Activated T-cell treated with anti-CD3 and anti-CD28 coated beads, Interleukin-2, amount 50 U/mL, for 72 hours (primary cell): ENCODE measurements around the gene CCNF. TPM values are rescaled to one million over a fixed set of nuclear protein-coding genes. Genes with fewer than 3 reads are reported as not detected.
A peak's percentile ranks its signal among the peaks of the same experiment; 100 is the strongest.

Experiments
- ATAC-seq, 2 donors: fragments of 150-1000 bp; cut with Tn5 transposase; replicated peaks in 1 of 2; 2 replicates each; pipeline ENCODE4 v1.10.0; 2021; ENCODE audit warnings: moderate library complexity in 2 of 2, mild to moderate bottlenecking in 1 of 2
- DNase-seq, 2 donors: peaks; one replicate each; pipeline ENCODE4 v3.0.0; 2021 to 2022; ENCODE audit warnings: mixed read lengths in 1 of 2
- H3K27ac Mint-ChIP-seq: one replicate; pipeline ENCODE4 v1.8.0; 2022; ENCODE audit warnings: mild to moderate bottlenecking, moderate library complexity, mixed read lengths
- H3K27me3 Mint-ChIP-seq: one replicate; pipeline ENCODE4 v1.8.0; 2022; ENCODE audit warnings: low read depth, mixed read lengths
- H3K36me3 Mint-ChIP-seq, 2 donors: one replicate each; pipeline ENCODE4 v1.8.0; 2022; ENCODE audit warnings: mixed read lengths in 2 of 2, mild to moderate bottlenecking in 1 of 2; ENCODE audit not compliant: insufficient read depth in 2 of 2
- H3K4me1 Mint-ChIP-seq: one replicate; pipeline ENCODE4 v1.8.0; 2022; ENCODE audit warnings: low read depth, mixed read lengths
- H3K4me3 Mint-ChIP-seq, 2 donors: one replicate each; pipeline ENCODE4 v1.8.0; 2022; ENCODE audit warnings: mild to moderate bottlenecking in 2 of 2, mixed read lengths in 2 of 2, moderate library complexity in 2 of 2
- H3K9me3 Mint-ChIP-seq, 2 donors: one replicate each; pipeline ENCODE4 v1.8.0; 2022; ENCODE audit warnings: mixed read lengths in 2 of 2
- total RNA-seq, 2 donors: library from RNA; stranded (reverse); gene quantifications; one replicate each; pipeline ENCODE4 v1.2.3, GENCODE V29; 2022

CCNF gene
- total RNA-seq, 2 donors from 2014 or later: 49.2 to 68.6 TPM

DNA sequence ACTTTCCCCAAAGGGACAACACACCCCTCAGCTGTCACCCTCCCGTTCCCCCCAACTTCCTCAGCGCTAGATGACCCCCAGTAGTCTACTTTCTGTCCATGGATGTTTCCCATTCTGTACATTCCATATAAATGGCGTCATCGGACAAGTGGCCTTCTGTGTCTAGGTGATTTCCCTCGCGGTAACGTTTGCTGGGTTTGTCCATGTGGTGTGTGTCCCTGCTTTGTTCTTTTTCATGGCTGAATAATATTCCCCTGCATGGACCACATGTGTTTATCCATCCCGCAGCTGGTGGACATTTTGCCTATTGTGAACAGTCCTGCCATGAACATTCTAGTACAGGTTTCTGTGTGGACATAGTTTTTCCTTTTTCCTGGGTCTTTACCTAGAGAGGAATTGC, 23.4 kb downstream of the CCNF start:
- ATAC-seq (no peak), DNase-seq (no peak)
- no peak overlapping the region for H3K27ac Mint-ChIP-seq
- H3K36me3 Mint-ChIP-seq: peaks cover 9 to 19% of the 10 kb centered on the region in 2 donors
- H3K9me3 Mint-ChIP-seq: no peaks in the 10 kb centered on the region
- no peaks in the 10 kb centered on the region for H3K27me3 Mint-ChIP-seq
- no peaks in the 10 kb centered on the region for H3K4me1 Mint-ChIP-seq
- no peak overlapping the region for H3K4me3 Mint-ChIP-seq

DNA sequence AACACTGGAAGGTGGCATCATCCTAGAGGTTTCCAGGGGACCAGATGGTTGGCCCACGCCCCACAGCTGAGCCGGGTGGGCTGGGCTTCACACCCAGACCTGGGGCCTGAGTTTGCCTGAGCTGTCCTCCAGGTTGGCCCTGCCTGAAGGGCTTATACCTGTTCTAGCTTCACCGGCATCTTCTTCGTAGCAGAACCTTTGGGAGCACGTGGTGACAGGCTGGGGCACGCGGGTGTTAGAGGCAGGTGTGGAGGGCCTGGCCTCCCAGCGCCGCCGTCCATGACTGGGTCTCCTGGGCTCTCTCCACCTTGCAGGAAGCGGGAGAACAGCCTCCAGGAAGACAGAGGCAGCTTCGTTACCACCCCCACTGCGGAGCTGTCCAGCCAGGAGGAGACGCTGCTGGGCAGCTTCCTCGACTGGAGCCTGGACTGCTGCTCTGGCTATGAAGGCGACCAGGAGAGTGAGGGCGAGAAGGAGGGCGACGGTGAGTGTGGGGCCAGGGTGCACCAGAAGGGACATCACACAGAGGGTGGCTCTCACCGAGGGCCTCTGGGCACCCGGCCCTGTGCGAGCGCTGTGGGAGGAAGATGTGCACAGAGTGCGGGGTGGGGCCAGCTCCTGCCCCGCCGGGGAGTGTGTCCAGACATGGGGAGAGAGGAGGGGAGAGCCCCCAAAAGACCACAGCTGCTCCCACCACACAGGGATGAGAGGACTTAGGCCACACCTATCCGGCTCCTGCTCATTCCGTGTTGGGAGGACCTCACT, 26.0 kb downstream of the CCNF start:
- no peak for ATAC-seq
- Mint-ChIP-seq H3K27me3 (no peaks in the 10 kb centered on the region), H3K9me3 (no peaks in the 10 kb centered on the region), H3K4me1 (peaks cover 7% of the 10 kb centered on the region), H3K36me3 (peaks cover 4 to 20% of the 10 kb centered on the region in 2 donors), H3K4me3 (no peak overlapping the region), H3K27ac (no peak overlapping the region)
- no peak for DNase-seq

DNA sequence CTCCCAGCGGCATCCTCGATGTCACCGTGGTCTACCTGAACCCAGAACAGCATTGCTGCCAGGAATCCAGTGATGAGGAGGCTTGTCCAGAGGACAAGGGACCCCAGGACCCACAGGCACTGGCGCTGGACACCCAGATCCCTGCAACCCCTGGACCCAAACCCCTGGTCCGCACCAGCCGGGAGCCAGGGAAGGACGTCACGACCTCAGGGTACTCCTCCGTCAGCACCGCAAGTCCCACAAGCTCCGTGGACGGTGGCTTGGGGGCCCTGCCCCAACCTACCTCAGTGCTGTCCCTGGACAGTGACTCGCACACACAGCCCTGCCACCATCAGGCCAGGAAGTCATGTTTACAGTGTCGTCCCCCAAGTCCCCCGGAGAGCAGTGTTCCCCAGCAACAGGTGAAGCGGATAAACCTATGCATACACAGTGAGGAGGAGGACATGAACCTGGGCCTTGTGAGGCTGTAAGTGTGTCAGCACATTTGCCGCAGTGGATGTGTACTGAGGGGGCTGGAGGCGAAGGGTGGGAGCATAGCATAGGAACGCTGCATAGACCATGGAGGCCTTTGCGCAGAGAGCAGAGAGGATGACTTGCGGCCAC, 27.4 kb downstream of the CCNF start:
- DNase-seq (no peak), ATAC-seq (no peak)
- Mint-ChIP-seq H3K4me3 (no peak overlapping the region), H3K4me1 (peaks cover 12% of the 10 kb centered on the region), H3K9me3 (no peaks in the 10 kb centered on the region), H3K36me3 (peaks cover 2 to 16% of the 10 kb centered on the region in 2 donors), H3K27ac (no peak overlapping the region), H3K27me3 (no peaks in the 10 kb centered on the region)

DNA sequence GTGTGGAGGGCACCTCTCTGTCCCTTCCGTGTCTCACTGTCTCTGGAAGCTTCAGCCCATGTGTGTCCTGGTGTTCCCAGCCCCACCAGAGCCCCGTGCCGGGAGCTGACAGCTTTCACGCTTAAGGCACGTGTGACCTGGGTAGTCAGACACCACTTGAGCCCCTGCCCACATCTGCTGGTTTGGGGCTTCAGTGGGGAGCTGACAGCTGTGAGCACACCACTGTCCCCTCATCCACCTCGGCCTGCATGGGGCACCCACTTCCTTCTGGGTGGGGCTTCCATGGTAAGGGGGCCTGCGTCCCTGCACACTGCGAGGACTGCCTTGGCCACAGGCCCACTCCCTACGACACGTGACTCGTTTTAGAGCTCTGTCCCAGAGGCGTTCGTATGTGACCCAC, 28.0 kb downstream of the CCNF start:
- Mint-ChIP-seq H3K27ac (no peak overlapping the region), H3K36me3 (peaks cover 2 to 16% of the 10 kb centered on the region in 2 donors), H3K27me3 (no peaks in the 10 kb centered on the region), H3K9me3 (no peaks in the 10 kb centered on the region), H3K4me3 (no peak overlapping the region), H3K4me1 (peaks cover 12% of the 10 kb centered on the region)
- no peak for ATAC-seq
- no peak for DNase-seq

DNA sequence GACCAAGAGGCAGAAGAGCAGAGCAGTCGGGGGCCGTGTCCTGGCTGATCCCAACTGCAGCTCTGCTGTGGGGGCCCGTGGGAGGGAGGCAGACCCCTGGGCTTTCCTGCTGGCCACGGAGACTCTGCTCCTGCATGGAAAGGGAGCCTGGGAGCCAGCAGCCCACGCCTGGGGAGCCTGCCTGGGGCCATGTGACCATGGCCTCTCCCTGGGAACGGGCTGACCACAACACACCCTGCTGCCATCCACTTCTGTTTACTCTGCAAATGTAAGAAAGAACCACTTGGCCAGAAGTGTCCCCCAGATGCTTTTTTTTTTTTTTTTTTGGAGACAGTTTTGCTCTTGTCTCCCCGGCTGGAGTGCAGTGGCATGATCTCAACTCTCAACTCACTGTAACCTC, 28.7 kb downstream of the CCNF start:
- no peak for DNase-seq
- ATAC-seq: no peak
- Mint-ChIP-seq H3K27me3 (no peaks in the 10 kb centered on the region), H3K27ac (no peak overlapping the region), H3K36me3 (peaks cover 2 to 14% of the 10 kb centered on the region in 2 donors), H3K4me1 (peaks cover 12% of the 10 kb centered on the region), H3K9me3 (no peaks in the 10 kb centered on the region), H3K4me3 (peak overlapping the region in 1 of 2 donors; percentile 32)

DNA sequence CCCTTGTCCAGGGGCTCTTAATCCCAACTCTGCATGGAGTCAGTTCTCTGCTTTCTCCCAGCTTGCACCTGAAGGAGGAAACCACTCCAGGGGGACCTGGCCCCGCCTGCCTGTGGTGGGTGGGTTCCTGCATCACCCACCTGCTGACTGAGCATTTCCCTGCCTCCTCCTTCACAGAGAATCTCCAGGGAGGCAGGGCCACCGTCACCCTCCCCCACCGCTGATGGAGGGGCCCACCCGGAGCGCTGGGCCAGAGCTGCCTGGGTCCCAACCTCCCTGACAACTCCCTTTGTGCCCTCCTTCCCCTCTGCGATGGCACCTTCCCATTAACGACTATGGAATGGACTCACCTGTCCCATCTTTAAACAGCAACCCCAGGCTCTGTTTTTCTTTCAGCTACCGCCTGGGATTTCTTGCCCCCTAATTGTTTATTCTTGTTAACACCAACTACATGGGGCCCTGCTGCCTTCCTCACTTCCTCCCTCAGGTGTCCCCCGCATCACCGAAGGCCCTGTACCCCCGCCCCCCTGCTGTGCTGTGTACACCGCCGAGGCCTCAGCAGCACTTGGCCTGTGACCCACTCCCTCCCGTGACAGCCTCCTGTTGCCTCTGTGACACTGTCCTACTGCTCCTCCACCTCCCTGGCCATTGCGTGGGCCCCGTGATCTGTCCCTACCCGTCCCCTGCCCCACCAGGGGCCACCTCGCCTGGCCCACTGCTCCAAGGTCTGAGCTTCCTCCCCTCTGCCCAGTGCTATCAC, 29.8 kb downstream of the CCNF start:
- no peaks in the 10 kb centered on the region for H3K27me3 Mint-ChIP-seq
- peaks cover 12% of the 10 kb centered on the region for H3K4me1 Mint-ChIP-seq
- H3K27ac Mint-ChIP-seq: peak overlapping the region; percentile 84
- H3K9me3 Mint-ChIP-seq: no peaks in the 10 kb centered on the region
- H3K4me3 Mint-ChIP-seq: peak overlapping the region; percentile 87 to 91
- peak in 1 of 2 donors; percentile 8 for ATAC-seq
- no peak for DNase-seq
- H3K36me3 Mint-ChIP-seq: peaks cover 2 to 10% of the 10 kb centered on the region in 2 donors

DNA sequence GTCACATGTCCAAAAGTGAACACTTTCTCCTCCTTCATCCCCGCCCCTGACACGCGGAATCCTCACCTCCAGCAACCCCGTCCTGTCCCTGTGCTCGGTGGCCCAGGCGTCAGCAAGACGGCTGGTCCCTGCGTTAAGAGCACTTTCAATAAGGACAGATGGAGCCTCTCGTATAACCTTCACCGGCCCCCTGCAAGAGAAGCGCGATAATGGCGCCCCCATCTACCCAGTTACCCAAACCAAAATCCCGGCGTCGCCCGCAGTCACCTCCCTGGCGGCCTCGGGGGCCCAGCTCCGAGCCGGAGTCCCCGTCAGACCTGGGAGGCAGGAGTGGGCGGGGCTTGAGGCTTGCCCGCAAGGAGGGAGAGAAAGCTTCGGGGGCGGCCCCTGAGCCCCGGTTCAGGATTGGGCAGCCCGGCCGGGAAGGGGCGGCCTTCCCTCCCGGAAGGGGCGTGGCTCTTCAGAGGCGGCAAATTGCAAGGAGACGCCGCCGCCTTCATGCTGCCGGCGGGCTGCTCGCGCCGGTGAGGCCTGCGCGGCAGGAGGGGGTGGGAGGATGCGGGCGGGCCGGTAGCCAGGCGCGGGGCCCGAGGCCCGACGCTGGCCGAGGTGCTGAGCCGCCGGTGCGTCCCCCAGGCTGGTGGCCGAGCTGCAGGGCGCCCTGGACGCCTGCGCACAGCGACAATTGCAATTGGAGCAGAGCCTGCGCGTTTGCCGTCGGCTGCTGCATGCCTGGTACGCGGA, 30.6 kb downstream of the CCNF start, which contains the start of gene TEDC2:
TSS of gene TEDC2 (plus strand) at position 463 of the 744 bp plus-strand sequence. CDS start at position 499, 36 bp downstream.
- ATAC-seq (peak; percentile 95 to 96), DNase-seq (peak; percentile 99)
- peaks cover 12% of the 10 kb centered on the region for H3K4me1 Mint-ChIP-seq
- peaks cover 2 to 10% of the 10 kb centered on the region in 2 donors for H3K36me3 Mint-ChIP-seq
- H3K4me3 Mint-ChIP-seq: peak within 1 kb of the TSS; percentile 87 to 91
- H3K9me3 Mint-ChIP-seq: no peaks in the 10 kb centered on the region
- H3K27me3 Mint-ChIP-seq: no peaks in the 10 kb centered on the region
- peak within 1 kb of the TSS; percentile 84 for H3K27ac Mint-ChIP-seq

DNA sequence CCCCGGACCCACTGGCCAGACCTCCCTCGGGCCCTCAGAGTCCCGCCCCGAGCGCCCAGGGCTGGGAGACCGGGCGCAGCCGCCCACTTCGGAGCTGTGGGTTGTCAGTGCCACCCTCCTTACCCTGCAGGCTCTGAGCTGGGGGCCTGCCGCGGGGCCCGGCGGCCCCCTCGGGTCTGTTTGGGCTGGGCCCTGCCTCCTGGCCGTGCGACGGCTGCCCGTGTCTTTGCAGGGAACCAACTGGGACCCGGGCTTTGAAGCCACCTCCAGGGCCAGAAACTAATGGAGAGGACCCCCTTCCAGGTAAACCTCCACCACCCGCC, 31.1 kb downstream of the CCNF start:
- Mint-ChIP-seq H3K36me3 (peaks cover 2 to 10% of the 10 kb centered on the region in 2 donors), H3K27ac (no peak overlapping the region), H3K4me3 (peak overlapping the region; percentile 87 to 91), H3K4me1 (peaks cover 12% of the 10 kb centered on the region), H3K27me3 (no peaks in the 10 kb centered on the region), H3K9me3 (no peaks in the 10 kb centered on the region)
- no peak for DNase-seq
- ATAC-seq: no peak

DNA sequence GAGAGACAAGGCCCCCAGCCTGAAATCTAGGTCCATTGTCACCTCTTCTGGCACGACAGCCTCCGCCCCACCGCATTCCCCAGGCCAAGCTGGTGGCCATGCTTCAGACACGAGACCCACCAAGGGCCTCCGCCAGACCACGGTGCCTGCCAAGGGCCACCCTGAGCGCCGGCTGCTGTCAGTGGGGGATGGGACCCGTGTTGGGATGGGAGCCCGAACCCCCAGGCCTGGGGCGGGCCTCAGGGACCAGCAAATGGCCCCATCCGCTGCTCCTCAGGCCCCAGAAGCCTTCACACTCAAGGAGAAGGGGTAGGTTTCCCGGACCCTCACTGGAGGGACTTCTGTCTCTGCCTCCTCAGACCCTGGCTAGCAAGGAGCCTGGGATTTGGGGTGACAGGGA, 31.7 kb downstream of the CCNF start:
- DNase-seq: no peak
- H3K4me1 Mint-ChIP-seq: peaks cover 12% of the 10 kb centered on the region
- peak overlapping the region; percentile 87 to 91 for H3K4me3 Mint-ChIP-seq
- H3K36me3 Mint-ChIP-seq: peaks cover 2 to 10% of the 10 kb centered on the region in 2 donors
- no peaks in the 10 kb centered on the region for H3K27me3 Mint-ChIP-seq
- no peak for ATAC-seq
- H3K9me3 Mint-ChIP-seq: no peaks in the 10 kb centered on the region
- no peak overlapping the region for H3K27ac Mint-ChIP-seq

DNA sequence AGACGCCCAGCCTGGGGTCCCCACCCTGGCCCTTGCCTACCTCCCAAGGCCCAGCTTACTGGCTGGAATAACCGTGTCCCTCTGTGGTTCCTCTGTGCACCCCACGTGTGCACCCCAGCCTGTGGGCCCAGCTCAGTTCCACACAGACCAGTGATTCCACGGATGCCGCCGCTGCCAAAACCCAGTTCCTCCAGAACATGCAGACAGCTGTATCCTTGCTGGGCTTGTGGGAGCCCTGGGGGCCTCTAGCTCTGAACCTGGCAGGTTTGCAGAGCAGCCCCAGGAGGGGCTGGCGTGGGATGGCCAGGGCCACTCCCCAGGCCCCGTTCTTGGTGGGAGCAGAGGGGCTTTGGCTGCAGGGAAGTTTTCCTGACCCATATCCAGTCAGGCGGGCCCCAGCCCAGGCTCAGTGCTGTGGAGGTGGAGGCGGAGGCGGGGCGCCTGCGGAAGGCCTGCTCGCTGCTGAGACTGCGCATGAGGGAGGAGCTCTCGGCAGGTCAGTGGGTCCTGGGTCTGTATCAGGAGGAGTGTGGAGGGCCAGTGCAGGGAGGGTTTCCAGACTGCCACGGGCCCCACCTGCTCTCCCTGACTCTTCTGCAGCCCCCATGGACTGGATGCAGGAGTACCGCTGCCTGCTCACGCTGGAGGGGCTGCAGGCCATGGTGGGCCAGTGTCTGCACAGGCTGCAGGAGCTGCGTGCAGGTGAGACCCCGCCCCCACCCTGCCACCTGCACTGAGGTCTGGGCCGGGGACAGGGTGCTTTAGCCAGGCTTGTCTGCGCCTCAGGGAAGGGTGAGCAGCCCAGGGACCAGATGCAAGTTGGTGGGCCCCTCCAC, 33.0 kb downstream of the CCNF start:
- Mint-ChIP-seq H3K27ac (no peak overlapping the region), H3K9me3 (no peaks in the 10 kb centered on the region), H3K4me3 (peak overlapping the region in 1 of 2 donors; percentile 48), H3K4me1 (peaks cover 15% of the 10 kb centered on the region), H3K27me3 (no peaks in the 10 kb centered on the region), H3K36me3 (peaks cover 0 to 6% of the 10 kb centered on the region in 2 donors)
- ATAC-seq (no peak), DNase-seq (no peak)

DNA sequence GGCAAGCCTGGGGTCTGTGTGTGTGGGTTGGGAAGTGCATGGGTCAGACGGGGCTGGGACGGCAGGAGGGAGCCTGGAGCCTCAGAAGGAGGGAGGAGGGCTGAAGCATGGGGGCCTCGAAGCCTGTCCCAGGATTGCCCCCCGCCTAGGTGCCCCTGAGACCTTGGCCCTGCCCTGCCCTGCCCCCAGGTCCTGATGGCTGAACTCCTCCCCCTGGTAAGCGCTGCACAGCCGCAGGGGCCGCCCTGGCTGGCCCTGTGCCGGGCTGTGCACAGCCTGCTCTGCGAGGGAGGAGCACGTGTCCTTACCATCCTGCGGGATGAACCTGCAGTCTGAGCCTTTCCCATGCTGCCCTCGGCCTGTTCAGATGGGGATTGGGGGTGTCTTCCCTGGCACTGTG, 35.1 kb downstream of the CCNF start:
- ATAC-seq (no peak), DNase-seq (no peak)
- Mint-ChIP-seq H3K27me3 (peaks cover 7% of the 10 kb centered on the region), H3K4me1 (peaks cover 14% of the 10 kb centered on the region), H3K4me3 (no peak overlapping the region), H3K36me3 (peaks cover 0 to 3% of the 10 kb centered on the region in 2 donors), H3K27ac (no peak overlapping the region), H3K9me3 (no peaks in the 10 kb centered on the region)
